HG03175 (cell line): Measurements from ENCODE around the gene SNRPF.

Source experiments
- ATAC-seq: cut with Tn5 transposase; IDR thresholded peaks from one replicate; pipeline ENCODE4 v1.9.1; 2021; ENCODE audit warnings: mild to moderate bottlenecking, moderate library complexity; ENCODE audit not compliant: unreplicated experiment

The SNRPF gene

GRCh38 chr12:95857799-95858198 is 953 bp upstream of the SNRPF start:
- ATAC-seq = no peak

- no peak for ATAC-seq
These were observed 628 bp downstream of the SNRPF start for GRCh38 chr12:95859344-95859816.

- no peak for ATAC-seq
These were observed 1.4 kb downstream of the SNRPF start for GRCh38 chr12:95859947-95860850.

GRCh38 chr12:95862038-95862437 is 3.3 kb downstream of the SNRPF start:
- no peak for ATAC-seq

GRCh38 chr12:95863337-95863736 is 4.6 kb downstream of the SNRPF start:
- no peak for ATAC-seq

- ATAC-seq = no peak
These were observed 12.1 kb downstream of the SNRPF start for GRCh38 chr12:95870897-95871296.

GRCh38 chr12:95874452-95874851 is 15.7 kb downstream of the SNRPF start:
- no peak for ATAC-seq

GRCh38 chr12:95877622-95878021 is 18.9 kb downstream of the SNRPF start:
- no peak for ATAC-seq

GRCh38 chr12:95880895-95881294 is 22.1 kb downstream of the SNRPF start:
- ATAC-seq = no peak

- no peak for ATAC-seq
These were observed 22.7 kb downstream of the SNRPF start for GRCh38 chr12:95881331-95881955.

GRCh38 chr12:95882080-95882479 is 23.3 kb downstream of the SNRPF start:
- no peak for ATAC-seq

GRCh38 chr12:95882873-95883272 is 24.1 kb downstream of the SNRPF start:
- ATAC-seq = no peak

- no peak for ATAC-seq
These were observed 26.2 kb downstream of the SNRPF start for GRCh38 chr12:95884998-95885397.

GRCh38 chr12:95887311-95887710 is 28.6 kb downstream of the SNRPF start:
- ATAC-seq = no peak

GRCh38 chr12:95890958-95891357 is 32.2 kb downstream of the SNRPF start:
- no peak for ATAC-seq

GRCh38 chr12:95896846-95897245 is 38.1 kb downstream of the SNRPF start:
- no peak for ATAC-seq

- no peak for ATAC-seq
These were observed 39.3 kb downstream of the SNRPF start for GRCh38 chr12:95898081-95898480.

- ATAC-seq = no peak
These were observed 49.8 kb downstream of the SNRPF start for GRCh38 chr12:95908573-95908972.

GRCh38 chr12:95909871-95910270 is 51.1 kb downstream of the SNRPF start:
- ATAC-seq = no peak
